Trophoblast cell (in vitro differentiated cells and primary cell): ENCODE results near the gene ELAVL1.

Source experiments
- DNase-seq, 2 donors: peaks; one replicate each; pipeline ENCODE4 v3.0.0-alpha.2; 2016
- H2AFZ ChIP-seq: 2 replicates; pipeline ENCODE4 v1.6.1; 2013; ENCODE audit warnings: low read length, moderate library complexity, mild to moderate bottlenecking; ENCODE audit not compliant: insufficient read depth, poor library complexity
- H2AK5ac ChIP-seq: 2 replicates; pipeline ENCODE4 v1.6.1; 2013; ENCODE audit warnings: mild to moderate bottlenecking, low read length
- H2BK120ac ChIP-seq: 2 replicates; pipeline ENCODE4 v1.6.1; 2013; ENCODE audit warnings: low read length, mild to moderate bottlenecking, moderate library complexity; ENCODE audit not compliant: insufficient read depth, poor library complexity
- H2BK12ac ChIP-seq: 2 replicates; pipeline ENCODE4 v1.6.1; 2013; ENCODE audit warnings: mild to moderate bottlenecking, low read length, moderate library complexity
- H2BK5ac ChIP-seq: 2 replicates; pipeline ENCODE4 v1.6.1; 2013; ENCODE audit warnings: low read length, low read depth, moderate library complexity, mild to moderate bottlenecking; ENCODE audit not compliant: poor library complexity
- H3K14ac ChIP-seq: 2 replicates; pipeline ENCODE4 v1.6.1; 2013; ENCODE audit warnings: mild to moderate bottlenecking, low read length
- H3K18ac ChIP-seq: 2 replicates; pipeline ENCODE4 v1.6.1; 2013; ENCODE audit warnings: mild to moderate bottlenecking, low read length
- H3K23ac ChIP-seq: 2 replicates; pipeline ENCODE4 v1.6.1; 2013; ENCODE audit warnings: low read length
- H3K27ac ChIP-seq: 2 replicates; pipeline ENCODE4 v1.5.1; 2013; ENCODE audit warnings: low read depth, mild to moderate bottlenecking, inconsistent platforms, low read length, moderate library complexity
- H3K27me3 ChIP-seq: 2 replicates; pipeline ENCODE4 v1.6.1; 2013; ENCODE audit warnings: inconsistent platforms, mild to moderate bottlenecking, low read length, moderate library complexity; ENCODE audit not compliant: insufficient read depth
- H3K36me3 ChIP-seq, 2 experiments: 1 replicate in 1 of 2; 2 replicates in 1 of 2; pipeline ENCODE4 v1.6.1; 2013; ENCODE audit warnings: low read length in 2 of 2, mild to moderate bottlenecking in 2 of 2, moderate library complexity in 1 of 2; ENCODE audit not compliant: insufficient read depth in 2 of 2, control insufficient read depth in 1 of 2
- H3K4ac ChIP-seq: 2 replicates; pipeline ENCODE4 v1.6.1; 2013; ENCODE audit warnings: low read depth, mild to moderate bottlenecking, low read length, moderate library complexity
- H3K4me1 ChIP-seq, 2 experiments: 1 replicate in 1 of 2; 2 replicates in 1 of 2; pipeline ENCODE4 v1.6.1; 2013; ENCODE audit warnings: low read length in 2 of 2, mild to moderate bottlenecking in 2 of 2, moderate library complexity in 1 of 2; ENCODE audit not compliant: insufficient read depth in 2 of 2, control insufficient read depth in 1 of 2
- H3K4me2 ChIP-seq: 2 replicates; pipeline ENCODE4 v1.6.1; 2013; ENCODE audit warnings: inconsistent platforms, mild to moderate bottlenecking, low read length, moderate library complexity
- H3K4me3 ChIP-seq: 2 replicates; pipeline ENCODE4 v1.5.1; 2013; ENCODE audit warnings: mild to moderate bottlenecking, low read depth, low read length, inconsistent platforms
- H3K79me1 ChIP-seq: one replicate; pipeline ENCODE4 v1.6.1; 2013; ENCODE audit warnings: low read length
- H3K79me2 ChIP-seq: 2 replicates; pipeline ENCODE4 v1.6.1; 2013; ENCODE audit warnings: low read length, mild to moderate bottlenecking; ENCODE audit not compliant: control insufficient read depth, insufficient read depth, poor library complexity
- H3K9ac ChIP-seq: 2 replicates; pipeline ENCODE4 v1.6.1; 2013; ENCODE audit warnings: mild to moderate bottlenecking, low read length
- H3K9me3 ChIP-seq: 2 replicates; pipeline ENCODE4 v1.6.1; 2013; ENCODE audit warnings: low read depth, mild to moderate bottlenecking, control low read depth, inconsistent platforms, low read length; ENCODE audit not compliant: insufficient read depth
- H4K12ac ChIP-seq: 2 replicates; pipeline ENCODE4 v1.6.1; 2013; ENCODE audit warnings: low read depth, mild to moderate bottlenecking, low read length, moderate library complexity
- H4K8ac ChIP-seq: 2 replicates; pipeline ENCODE4 v1.6.1; 2013; ENCODE audit warnings: low read depth, mild to moderate bottlenecking, low read length, moderate library complexity
- H4K91ac ChIP-seq: one replicate; pipeline ENCODE4 v1.6.1; 2013; ENCODE audit warnings: low read depth, mild to moderate bottlenecking, low read length, moderate library complexity
- WGBS: extraction: QIAGEN DNeasy Blood & Tissue Kit; methylation state at CpG from one replicate; pipeline ENCODE4 v1.1.7; 2013; ENCODE audit warnings: missing lambda C conversion rate; ENCODE audit not compliant: insufficient read length, insufficient coverage; ENCODE audit errors: extremely low coverage; 5-methylcytosine and 5-hydroxymethylcytosine counted together

The ELAVL1 gene

GRCh38 chr19:7982103-7982502 is 23.3 kb downstream of the ELAVL1 start:
- H3K27ac ChIP-seq, result no peak overlapping the region

GRCh38 chr19:7981661-7982060 is 23.8 kb downstream of the ELAVL1 start:
- Histone ChIP-seq H3K36me3 (peaks cover 88 to 91% of the 10 kb centered on the region in 2 experiments), H3K14ac (no peak overlapping the region), H3K4me2 (no peak overlapping the region), H2AK5ac (no peak overlapping the region), H2BK12ac (no peak overlapping the region), H3K79me1 (no peaks in the 10 kb centered on the region), H2AFZ (no peak overlapping the region), H3K18ac (no peak overlapping the region), H2BK5ac (no peak overlapping the region), H3K9ac (no peak overlapping the region), H3K27me3 (no peaks in the 10 kb centered on the region), H3K4me1 (no peaks in the 10 kb centered on the region), H3K23ac (no peak overlapping the region), H3K4ac (no peak overlapping the region), H3K9me3 (peaks cover 3% of the 10 kb centered on the region), H4K12ac (no peak overlapping the region), H4K91ac (no peak overlapping the region), H2BK120ac (no peak overlapping the region), H3K27ac (no peak overlapping the region), H3K79me2 (peaks cover 3% of the 10 kb centered on the region), H4K8ac (no peak overlapping the region), H3K4me3 (no peak overlapping the region)
- DNase-seq, result no peak
- WGBS, result no CpG with 5 or more reads among the region's 7 CpGs

More at GRCh38 chr19:7982103-7982502, 23.3 kb downstream of the ELAVL1 start:
- Histone ChIP-seq H3K23ac (no peak overlapping the region), H2BK5ac (no peak overlapping the region), H3K9ac (no peak overlapping the region), H3K18ac (no peak overlapping the region), H4K8ac (no peak overlapping the region), H3K27me3 (no peaks in the 10 kb centered on the region), H3K4me2 (no peak overlapping the region), H3K4me1 (peaks cover 0 to 2% of the 10 kb centered on the region in 2 experiments), H3K36me3 (peaks cover 85 to 89% of the 10 kb centered on the region in 2 experiments), H2AK5ac (no peak overlapping the region), H3K4ac (no peak overlapping the region), H3K79me1 (no peaks in the 10 kb centered on the region), H4K12ac (no peak overlapping the region), H3K79me2 (peaks cover 3% of the 10 kb centered on the region), H2AFZ (no peak overlapping the region), H3K9me3 (peaks cover 3% of the 10 kb centered on the region), H3K14ac (no peak overlapping the region), H3K4me3 (no peak overlapping the region), H2BK120ac (no peak overlapping the region), H4K91ac (no peak overlapping the region), H2BK12ac (no peak overlapping the region)
- WGBS, result no CpG with 5 or more reads among the region's 10 CpGs
- no peak for DNase-seq

GRCh38 chr19:7981199-7981598 is 24.2 kb downstream of the ELAVL1 start:
- no peak overlapping the region for H4K12ac ChIP-seq
- H3K79me2 ChIP-seq, result peaks cover 3% of the 10 kb centered on the region
- no peak overlapping the region for H3K23ac ChIP-seq
- H3K79me1 ChIP-seq, result no peaks in the 10 kb centered on the region
- no peak overlapping the region for H2AK5ac ChIP-seq
- no peak overlapping the region for H3K9ac ChIP-seq
- H4K91ac ChIP-seq, result no peak overlapping the region
- no CpG with 5 or more reads among the region's 7 CpGs for WGBS
- peaks cover 89 to 90% of the 10 kb centered on the region in 2 experiments for H3K36me3 ChIP-seq
- no peak overlapping the region for H2BK120ac ChIP-seq
- no peak overlapping the region for H3K18ac ChIP-seq
- H4K8ac ChIP-seq, result no peak overlapping the region
- H3K14ac ChIP-seq, result no peak overlapping the region
- no peak overlapping the region for H2BK5ac ChIP-seq
- no peak overlapping the region for H3K4ac ChIP-seq
- no peak for DNase-seq
- no peak overlapping the region for H2AFZ ChIP-seq
- H3K27me3 ChIP-seq, result no peaks in the 10 kb centered on the region
- no peak overlapping the region for H3K27ac ChIP-seq
- peaks cover 3% of the 10 kb centered on the region for H3K9me3 ChIP-seq
- H3K4me3 ChIP-seq, result no peak overlapping the region
- no peaks in the 10 kb centered on the region for H3K4me1 ChIP-seq
- no peak overlapping the region for H3K4me2 ChIP-seq
- no peak overlapping the region for H2BK12ac ChIP-seq

- H3K9me3 ChIP-seq, result peaks cover 3% of the 10 kb centered on the region
- no peaks in the 10 kb centered on the region for H3K4me1 ChIP-seq
- no peak overlapping the region for H3K23ac ChIP-seq
- H3K4me2 ChIP-seq, result no peak overlapping the region
- DNase-seq, result no peak
- H3K36me3 ChIP-seq, result peaks cover 85 to 87% of the 10 kb centered on the region in 2 experiments
- H2BK12ac ChIP-seq, result no peak overlapping the region
- no peaks in the 10 kb centered on the region for H3K79me1 ChIP-seq
- H3K27me3 ChIP-seq, result no peaks in the 10 kb centered on the region
- H4K8ac ChIP-seq, result no peak overlapping the region
- H2BK5ac ChIP-seq, result no peak overlapping the region
- H3K18ac ChIP-seq, result no peak overlapping the region
- H2AFZ ChIP-seq, result no peak overlapping the region
- no peak overlapping the region for H2AK5ac ChIP-seq
- no peak overlapping the region for H3K27ac ChIP-seq
- no peak overlapping the region for H4K12ac ChIP-seq
- WGBS, result no CpG with 5 or more reads among the region's 12 CpGs
- no peak overlapping the region for H3K9ac ChIP-seq
- H4K91ac ChIP-seq, result no peak overlapping the region
- no peak overlapping the region for H3K4ac ChIP-seq
- H3K14ac ChIP-seq, result no peak overlapping the region
- H3K79me2 ChIP-seq, result peaks cover 3% of the 10 kb centered on the region
- H3K4me3 ChIP-seq, result no peak overlapping the region
- no peak overlapping the region for H2BK120ac ChIP-seq
Measured at GRCh38 chr19:7980635-7981121, 24.8 kb downstream of the ELAVL1 start.
